GM18951 (cell line): Measurements from ENCODE around the gene OR4D5.

Experiments
- POLR2A ChIP-seq: IDR thresholded peaks from 4 replicates; pipeline ENCODE4 v1.6.1; 2011; ENCODE audit warnings: mild to moderate bottlenecking; ENCODE audit not compliant: insufficient read length, insufficient read depth; ENCODE audit errors: extremely low read depth
- in situ Hi-C: fragments of 300-500 bp; cut with MboI; formaldehyde crosslinking; loops from one replicate; pipeline ENCODE4 v1.12.0; 2022; ENCODE audit warnings: low sequenced_read_pairs, mixed read lengths, inconsistent platforms; ENCODE audit not compliant: unreplicated experiment

Gene OR4D5

DNA sequence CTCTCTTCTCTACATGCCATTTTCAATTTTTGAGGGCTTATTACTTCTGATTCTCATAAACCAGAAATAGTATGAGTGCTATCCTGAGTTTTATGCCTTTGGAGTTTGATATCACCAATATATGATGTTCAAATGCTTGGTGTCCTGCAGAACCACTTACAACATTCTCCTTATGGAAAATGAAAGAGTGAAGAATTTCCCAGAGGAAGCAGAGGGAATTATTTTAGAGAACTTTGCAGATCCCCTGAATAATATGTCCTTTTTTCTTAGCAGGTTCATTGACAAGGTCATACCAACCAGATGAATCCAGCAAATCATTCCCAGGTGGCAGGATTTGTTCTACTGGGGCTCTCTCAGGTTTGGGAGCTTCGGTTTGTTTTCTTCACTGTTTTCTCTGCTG, at the start of gene OR4D5:
OR4D5 (plus strand) TSS at position 301 of the 400 bp plus-strand sequence; CDS start at position 301, 0 bp downstream.
- no peak for TF ChIP-seq POLR2A
- in situ Hi-C loops = no loop called here

DNA sequence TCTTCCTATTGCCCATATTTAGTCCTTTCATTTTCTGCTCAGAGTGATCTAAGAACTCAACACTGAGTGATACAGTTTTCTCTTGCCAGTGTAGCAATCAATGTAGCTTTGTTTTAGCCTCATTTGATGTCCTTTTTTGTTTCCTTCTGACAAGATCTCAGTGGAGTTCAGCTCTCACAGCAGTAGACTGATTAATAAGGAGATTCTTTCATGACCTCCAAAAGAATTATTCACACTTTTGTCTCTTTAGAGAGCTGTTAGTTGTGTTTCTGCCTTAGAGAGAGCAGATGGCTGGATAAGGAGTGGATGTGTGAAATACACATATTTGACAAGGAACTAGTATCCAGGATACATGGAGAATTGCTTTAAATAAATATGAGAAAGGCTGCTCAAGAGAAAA, 47.4 kb upstream of the OR4D5 start:
- in situ Hi-C loops = no loop called here
- TF ChIP-seq POLR2A = no peak

DNA sequence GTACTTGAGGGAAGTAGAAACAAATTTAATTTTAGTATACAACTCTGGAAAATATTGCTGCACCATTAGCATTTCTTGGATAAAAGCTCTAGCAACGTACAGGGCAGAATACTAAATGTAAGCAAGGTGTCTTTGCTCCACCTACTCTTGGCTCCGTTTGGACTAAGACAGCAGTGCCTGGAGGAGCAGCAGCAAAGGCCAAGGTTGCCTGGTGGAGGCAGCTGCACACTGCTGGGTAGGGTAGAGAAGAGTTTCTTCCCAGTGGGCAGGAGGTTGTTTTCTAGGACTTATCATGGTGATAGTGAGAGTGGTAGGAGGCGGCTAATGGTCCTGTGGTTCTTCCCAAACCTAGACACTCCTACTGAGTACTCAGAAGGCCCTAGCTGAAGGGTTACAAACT, 39.6 kb upstream of the OR4D5 start:
- in situ Hi-C loops = no loop called here
- no peak for TF ChIP-seq POLR2A

DNA sequence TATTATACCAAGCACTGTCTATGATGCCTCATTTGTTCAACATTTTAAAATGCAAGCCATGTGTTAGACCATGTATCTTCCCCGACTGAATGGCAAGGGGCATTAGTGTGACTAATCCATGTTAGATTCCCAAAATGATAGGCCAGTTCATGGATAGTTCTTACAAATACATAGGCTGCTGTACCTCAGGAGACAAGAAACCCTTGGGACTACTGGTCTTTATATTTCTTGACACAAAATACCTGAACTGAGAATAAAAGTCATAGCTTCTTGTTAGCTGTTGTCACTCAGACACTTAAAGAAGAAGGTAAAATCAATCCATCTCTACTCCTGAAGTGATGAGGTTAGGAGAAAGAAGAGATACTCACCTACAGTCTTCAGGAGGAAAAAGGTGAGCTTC, 37.5 kb upstream of the OR4D5 start, which contains the start of gene OR8D4:
OR8D4 (plus strand) TSS at position 301 of the 400 bp plus-strand sequence. CDS start 4,265 bp downstream, outside the sequence.
- in situ Hi-C loops = no loop called here
- TF ChIP-seq POLR2A = no peak

DNA sequence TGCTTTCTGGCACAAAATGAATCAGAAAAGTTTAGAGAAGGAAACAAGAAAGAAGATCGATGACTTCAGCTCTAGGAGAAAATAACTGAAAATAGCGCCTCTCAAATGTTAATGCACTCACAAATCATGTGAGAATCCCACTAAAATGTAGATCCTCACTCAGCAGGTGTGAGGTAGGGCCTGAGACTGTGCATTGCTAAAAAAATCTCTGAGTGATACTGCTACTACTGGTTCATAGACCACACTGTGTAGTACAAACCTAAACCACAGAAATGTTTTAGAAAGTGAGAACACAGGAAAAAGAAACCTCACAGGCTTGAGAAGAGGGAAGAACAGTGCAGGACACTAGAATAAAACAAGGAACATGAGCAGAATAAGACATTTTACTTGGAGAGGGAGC, 35.5 kb upstream of the OR4D5 start:
- no peak for TF ChIP-seq POLR2A
- in situ Hi-C loops = no loop called here

DNA sequence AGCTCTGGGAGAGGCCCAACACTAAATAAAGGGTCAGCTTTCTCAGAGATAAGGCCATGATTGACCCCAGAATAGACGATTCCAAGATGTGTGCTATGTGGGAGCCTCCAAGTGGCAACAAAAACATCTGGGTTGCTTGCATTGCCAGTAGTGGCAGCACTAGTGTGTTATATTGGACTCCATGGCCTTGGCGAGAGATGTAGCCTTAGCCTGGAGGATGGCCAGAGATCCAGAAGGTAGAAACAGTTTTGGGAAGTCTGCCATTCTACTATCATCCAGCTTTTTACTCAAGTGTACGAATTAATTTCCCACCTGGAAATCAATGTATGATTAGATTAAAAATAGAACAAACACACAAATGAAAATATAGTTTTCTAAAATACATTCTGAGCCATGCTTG, 34.5 kb upstream of the OR4D5 start:
- TF ChIP-seq POLR2A = no peak
- in situ Hi-C loops = no loop called here

DNA sequence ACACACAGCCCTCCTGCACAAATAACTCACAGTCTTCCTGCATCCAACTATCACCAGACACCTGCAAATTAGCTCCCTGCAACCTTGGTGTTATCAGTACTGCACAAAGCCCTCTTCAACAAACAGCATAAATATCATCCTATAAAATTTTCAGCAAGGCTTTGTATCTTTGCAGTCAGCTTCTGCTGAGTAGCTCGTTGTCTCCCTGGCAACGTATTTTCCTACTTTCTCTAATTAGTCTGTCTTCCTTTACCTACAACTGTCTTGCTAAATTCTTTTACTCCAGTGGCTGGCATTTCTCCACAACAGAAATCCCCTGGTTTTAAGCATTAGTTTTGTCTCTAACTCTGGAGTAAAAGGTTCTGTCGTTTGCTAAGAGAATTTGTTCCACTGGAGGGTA, 33.6 kb upstream of the OR4D5 start:
- in situ Hi-C loops = no loop called here
- TF ChIP-seq POLR2A = no peak

DNA sequence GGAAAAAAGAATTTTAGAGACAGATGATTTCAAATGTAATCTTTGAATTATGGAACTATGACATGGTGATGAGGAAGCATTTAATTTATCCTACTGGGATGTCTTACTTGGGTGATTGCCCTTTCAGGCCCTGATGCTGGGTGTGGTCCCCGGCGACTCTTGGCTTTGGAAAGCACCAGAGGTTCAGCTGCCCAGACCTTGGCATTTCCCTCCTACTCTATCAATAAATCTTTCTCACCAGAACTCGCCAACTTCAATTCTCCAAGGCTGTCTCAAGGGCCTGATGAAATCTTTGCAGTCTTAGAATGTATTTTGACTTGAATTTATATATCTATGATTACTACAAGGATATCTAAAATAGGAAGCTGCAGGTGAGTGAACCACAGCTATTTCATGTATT, 18.5 kb upstream of the OR4D5 start:
- no peak for TF ChIP-seq POLR2A
- in situ Hi-C loops = no loop called here

DNA sequence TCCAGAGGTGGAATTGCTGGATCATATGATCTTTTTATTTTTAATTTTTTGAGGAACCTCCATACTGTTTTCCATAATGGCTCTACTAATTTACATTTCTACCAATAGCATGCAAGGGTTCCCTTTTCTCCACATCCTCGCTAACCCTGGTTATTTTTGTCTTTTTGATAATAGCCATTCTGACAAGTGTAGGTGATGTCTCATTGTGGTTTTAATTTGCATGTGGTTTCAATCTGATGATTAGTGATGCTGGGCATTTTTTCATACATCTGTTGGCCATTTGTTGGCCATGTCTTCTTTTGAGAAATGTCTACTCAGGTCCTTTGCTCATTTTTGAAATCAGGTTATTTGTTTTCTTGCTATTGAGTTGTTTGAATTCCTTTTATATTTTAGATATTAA, 15.4 kb upstream of the OR4D5 start:
- in situ Hi-C loops = no loop called here
- TF ChIP-seq POLR2A = no peak

DNA sequence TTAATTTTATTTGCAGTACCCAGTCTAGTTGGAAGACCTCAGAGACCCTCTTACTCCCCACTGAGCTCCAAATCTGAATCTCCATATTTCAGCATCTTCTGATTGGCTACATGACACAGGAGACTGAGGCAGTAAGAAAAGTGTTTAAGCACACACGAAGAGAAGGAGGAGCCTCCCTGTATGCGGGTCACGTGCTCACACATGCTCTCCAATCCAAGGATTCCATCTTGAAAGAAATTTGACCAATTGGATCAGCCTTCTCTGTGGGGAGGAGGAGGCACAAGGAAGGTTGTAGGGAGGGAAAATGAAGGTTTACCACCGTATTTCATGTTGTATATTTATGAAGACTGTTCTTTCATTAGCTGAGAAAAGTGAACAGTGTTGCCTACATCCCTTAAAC, 3.0 kb downstream of the OR4D5 start:
- in situ Hi-C loops = no loop called here
- TF ChIP-seq POLR2A = no peak

DNA sequence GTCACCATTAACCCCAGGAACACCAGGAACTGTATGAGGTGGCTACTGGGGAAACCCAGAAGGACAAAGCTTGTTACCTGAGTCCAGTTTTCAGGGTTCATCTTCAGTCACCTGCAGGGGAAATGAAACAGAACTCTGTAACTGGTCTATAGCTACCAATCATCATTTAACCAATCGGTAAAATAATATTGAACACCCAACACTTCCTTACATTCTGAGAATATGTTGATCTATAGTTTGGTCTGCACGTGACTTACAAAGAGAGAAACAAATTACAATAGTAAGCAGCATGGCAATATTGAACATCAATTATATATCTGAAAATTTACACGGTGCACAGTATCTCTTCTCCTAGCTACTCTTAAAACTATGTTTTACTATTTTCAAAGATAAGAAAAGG, 4.3 kb downstream of the OR4D5 start, which contains the start of gene OR6T1:
OR6T1 (minus strand) TSS at position 101 of the 400 bp plus-strand sequence; CDS start at position 101, 0 bp downstream.
- in situ Hi-C loops = no loop called here

DNA sequence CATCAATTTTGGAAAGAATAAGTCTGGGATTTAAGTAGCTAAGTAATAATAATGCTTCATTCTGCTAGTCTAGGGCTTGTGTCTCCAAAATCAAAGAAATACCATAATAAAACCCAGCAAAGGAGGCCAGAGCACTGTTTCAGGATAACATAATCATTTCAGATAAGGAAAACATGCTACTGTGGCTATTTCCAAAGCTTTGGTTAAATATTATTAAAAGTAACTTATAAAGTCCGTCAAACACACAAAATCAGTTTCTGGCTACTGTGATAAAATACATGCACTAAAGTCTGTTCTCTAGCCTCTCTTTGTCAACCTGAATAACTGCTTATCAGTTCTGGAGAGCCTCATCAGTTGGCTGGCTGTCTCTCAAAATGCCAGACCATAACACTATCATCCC, 5.7 kb downstream of the OR4D5 start:
- in situ Hi-C loops = no loop called here
- TF ChIP-seq POLR2A = no peak

More for the DNA sequence above, 4.3 kb downstream of the OR4D5 start, which contains the start of gene OR6T1:
- TF ChIP-seq POLR2A = no peak

DNA sequence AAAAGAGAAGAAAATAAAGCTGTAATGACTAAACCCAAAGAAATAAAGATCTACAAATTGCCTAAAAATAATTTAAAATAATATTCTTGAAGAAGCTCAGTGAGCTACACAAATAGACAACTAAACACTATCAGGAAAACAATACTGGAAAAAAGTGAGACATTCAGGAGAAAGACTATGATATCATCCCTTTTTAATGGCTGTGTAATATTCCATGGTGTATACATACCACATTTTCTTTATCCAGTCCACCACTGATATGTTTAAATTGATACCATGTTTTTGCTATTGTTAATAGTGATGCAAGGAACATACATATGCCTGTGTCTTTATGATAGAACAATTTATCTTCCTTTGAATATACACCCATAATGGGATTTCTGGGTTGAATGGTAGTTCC, 17.3 kb downstream of the OR4D5 start:
- TF ChIP-seq POLR2A = no peak
- in situ Hi-C loops = no loop called here

DNA sequence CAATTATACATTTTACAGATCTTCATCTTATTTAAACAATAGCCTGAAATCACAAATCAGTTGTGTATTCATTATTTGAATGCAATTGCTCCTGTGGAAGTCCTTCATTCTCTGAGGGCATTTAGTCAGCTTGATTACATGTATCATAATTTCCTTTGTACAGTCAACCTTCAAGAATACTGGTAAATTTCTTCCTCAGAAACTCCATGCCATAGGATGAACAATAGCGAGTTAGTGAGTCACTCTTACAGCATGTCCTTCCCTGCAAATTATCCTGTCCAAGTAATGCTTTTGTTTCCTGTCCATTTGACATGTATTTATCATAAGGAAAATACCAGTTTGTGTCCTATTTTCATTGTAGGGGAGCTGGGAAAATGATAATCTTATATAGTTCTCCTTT, 34.4 kb downstream of the OR4D5 start:
- no peak for TF ChIP-seq POLR2A
- in situ Hi-C loops = no loop called here
